Left cardiac atrium (tissue), 4 donors: ENCODE measurements around the gene PYGB. TPM values are rescaled to one million over a fixed set of nuclear protein-coding genes. Genes with fewer than 3 reads are reported as not detected.
"Not testable (repeated sequence)": the region's sequence is repeated elsewhere in the genome, so short reads cannot be mapped to it uniquely, and the experiment has no call there.

Experiments
- ATAC-seq, 2 donors: fragments of 200-7000 bp; cut with Tn5 transposase; one replicate each; pipeline ENCODE4 v1.9.1; 2020; ENCODE audit warnings: mild to moderate bottlenecking in 2 of 2, moderate library complexity in 2 of 2
- DNase-seq: peaks from one replicate; pipeline ENCODE4 v3.0.0-alpha.2; 2020
- intact Hi-C, 2 donors: fragments of 100-400 bp; cut with DNase I; formaldehyde crosslinking; loops; one replicate each; pipeline versions ENCODE4 v1.14.1 to v1.15.1; 2022 to 2023
- total RNA-seq, 2 donors: library from RNA; stranded (reverse); fragmentation: NEBNext Ultra II Directional; extraction: Animal tissue kit (Norgen Biotek cat#: 25700); gene quantifications; one replicate each; pipeline ENCODE4 v1.2.1, GENCODE V29; 2021
- donor health status: DM: no; HTN: yes; CAD: no.
- donor health status: DM: no; HTN: yes; CAD: no; lungs with severe emphysema.
- donor health status: DM: yes; HTN: yes; CAD: no.
- donor health status: Dilated cardiomyopathy.

The PYGB gene
- total RNA-seq, 2 donors from 2014 or later: 103 to 152 TPM

DNA sequence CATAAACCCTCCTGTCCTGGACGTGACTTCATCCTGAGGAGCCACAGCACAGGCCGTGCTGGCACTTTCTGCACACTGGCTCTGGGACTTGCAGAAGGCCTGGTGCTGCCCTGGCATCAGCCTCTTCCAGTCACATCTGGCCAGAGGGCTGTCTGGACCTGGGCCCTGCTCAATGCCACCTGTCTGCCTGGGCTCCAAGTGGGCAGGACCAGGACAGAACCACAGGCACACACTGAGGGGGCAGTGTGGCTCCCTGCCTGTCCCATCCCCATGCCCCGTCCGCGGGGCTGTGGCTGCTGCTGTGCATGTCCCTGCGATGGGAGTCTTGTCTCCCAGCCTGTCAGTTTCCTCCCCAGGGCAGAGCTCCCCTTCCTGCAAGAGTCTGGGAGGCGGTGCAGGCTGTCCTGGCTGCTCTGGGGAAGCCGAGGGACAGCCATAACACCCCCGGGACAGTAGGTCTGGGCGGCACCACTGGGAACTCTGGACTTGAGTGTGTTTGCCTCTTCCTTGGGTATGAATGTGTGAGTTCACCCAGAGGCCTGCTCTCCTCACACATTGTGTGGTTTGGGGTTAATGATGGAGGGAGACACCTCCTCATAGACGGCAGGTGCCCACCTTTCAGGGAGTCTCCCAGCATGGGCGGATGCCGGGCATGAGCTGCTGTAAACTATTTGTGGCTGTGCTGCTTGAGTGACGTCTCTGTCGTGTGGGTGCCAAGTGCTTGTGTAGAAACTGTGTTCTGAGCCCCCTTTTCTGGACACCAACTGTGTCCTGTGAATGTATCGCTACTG lies 22.0 kb upstream of the PYGB start:
- ATAC-seq (no peak), DNase-seq (no peak)
- intact Hi-C loops: no loop called here

DNA sequence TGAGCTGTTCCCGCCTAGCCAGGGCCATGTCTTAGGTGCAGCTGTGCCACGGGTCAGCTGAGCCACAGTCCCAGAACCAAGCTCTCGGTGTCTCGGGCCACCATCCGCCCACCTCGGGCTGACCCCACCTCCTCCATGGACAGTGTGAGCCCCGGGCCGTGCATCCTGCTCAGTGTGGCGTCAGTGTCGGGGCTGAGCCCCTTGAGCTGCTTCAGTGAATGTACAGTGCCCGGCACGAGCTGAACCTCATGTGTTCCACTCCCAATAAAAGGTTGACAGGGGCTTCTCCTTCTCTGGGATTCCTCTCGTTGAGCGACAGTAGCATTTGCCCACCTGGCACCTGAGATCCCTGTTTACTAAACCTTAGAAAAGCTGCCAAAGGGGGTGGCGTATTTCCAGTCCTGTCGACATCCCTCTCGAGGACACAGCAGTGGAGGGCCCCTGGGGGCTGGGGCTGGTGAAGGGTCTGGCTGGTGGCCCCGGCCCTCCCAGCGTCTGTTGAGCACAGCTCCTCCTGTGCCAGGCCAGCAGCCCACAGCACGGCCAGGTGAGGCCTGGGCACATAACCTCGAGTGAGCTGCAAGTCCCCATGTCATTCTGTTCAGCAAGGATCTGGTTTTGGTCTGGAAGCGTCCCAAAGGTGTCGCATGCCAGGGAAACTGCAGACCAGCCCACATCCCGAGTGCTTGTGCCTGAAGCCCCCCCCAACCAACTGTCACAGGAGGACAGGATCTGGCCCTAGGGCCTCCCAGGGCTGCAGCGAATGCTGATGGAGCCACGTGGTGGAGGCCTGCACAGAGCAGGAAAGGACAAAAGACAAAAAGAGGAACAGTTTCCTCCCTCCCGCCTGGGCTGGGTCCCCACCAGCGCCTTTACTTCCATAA lies 21.2 kb upstream of the PYGB start:
- intact Hi-C loops: no loop called here
- ATAC-seq (peak; percentile 56 to 62), DNase-seq (peak; percentile 73)

DNA sequence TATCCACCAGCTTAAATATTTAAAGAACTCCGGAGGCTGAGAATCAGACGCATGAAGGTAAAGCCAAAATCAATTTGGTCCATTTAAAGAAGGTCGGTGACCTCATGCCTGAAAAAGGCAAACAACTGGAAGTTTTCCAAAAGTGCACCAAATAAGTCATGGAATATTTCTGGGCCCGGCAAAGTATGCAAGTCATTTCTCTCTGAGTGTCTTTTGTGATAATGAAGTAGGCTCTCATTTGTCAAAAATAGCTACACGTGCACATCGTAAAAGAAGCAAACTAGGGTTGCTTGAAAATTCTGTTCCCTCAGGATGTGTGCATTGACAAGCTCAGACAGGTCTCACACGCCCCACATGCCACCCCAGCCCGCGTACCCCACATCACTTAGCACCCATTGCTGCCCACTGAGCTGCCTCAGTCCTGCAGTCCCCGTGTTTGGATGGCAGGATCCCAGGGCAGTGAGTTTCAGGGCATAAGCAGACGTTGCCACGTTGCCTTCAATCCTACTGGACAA lies 20.5 kb upstream of the PYGB start:
- intact Hi-C loops: no loop called here
- peak; percentile 39 for DNase-seq
- ATAC-seq: peak; percentile 53 to 62

DNA sequence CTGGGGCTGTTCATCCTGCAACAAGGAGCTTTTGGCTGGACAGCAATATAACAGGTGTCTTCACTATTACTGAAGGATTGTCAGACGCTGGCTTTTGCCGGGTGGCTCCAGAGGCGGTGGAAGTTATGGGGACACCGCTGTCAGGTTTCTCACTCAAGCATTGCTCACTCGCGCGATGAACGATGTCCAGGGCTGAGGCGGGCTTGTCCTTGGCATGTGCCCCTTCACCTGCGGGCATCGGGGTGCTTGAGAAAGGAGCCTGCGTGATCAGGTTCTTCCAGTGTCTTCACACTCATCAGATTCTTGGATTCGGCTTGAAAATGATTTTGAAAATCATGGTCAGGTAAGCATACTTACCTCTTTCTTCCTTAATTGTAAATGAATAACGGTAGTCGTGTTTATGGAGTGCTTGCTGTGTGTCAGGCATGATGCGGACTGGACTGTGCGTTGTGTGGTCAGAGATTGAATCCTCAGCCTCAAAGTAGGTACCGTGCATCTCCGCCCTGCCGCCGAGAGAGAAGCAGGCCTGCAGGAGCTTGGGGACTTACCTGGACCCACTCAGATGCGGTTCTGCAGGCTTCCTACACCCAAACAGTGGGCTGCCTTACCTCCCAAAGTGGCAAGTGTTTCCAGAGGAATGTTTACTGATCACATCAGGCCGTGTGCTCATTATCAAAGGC lies 18.3 kb upstream of the PYGB start:
- ATAC-seq (no peak), DNase-seq (no peak)
- intact Hi-C loops: no loop called here

DNA sequence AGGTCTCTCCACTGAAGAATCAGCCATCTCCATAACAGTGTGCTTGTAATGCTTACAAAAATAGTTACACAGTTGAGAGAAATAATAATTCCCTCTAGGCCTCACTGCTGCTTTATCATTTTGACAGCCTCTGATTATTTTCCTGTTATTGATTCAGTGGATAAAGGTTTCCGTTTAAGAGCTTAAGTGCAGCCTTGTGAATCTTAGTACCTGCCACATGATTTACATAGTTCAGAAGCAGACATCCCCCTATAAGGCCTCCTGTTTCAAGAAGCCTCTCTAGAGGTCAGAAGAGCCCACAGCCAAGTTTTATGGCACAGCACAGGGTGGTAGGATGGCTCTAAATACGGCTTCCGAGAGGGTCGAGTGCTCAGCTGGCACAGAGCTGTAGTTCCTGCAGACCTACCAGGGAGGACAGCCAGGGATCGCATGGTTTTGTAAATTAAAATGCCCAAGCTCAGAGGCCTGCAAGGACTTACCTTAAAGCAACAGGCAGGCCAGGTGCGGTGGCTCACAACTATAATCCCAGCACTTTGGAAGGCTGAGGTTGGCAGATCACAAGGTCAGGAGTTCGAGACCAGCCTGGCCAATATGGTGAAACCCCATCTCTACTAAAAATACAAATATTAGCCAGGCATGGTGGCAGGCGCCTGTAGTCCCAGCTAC lies 17.6 kb upstream of the PYGB start:
- intact Hi-C loops: no loop called here
- no peak for DNase-seq
- peak; percentile 9 to 35 for ATAC-seq

DNA sequence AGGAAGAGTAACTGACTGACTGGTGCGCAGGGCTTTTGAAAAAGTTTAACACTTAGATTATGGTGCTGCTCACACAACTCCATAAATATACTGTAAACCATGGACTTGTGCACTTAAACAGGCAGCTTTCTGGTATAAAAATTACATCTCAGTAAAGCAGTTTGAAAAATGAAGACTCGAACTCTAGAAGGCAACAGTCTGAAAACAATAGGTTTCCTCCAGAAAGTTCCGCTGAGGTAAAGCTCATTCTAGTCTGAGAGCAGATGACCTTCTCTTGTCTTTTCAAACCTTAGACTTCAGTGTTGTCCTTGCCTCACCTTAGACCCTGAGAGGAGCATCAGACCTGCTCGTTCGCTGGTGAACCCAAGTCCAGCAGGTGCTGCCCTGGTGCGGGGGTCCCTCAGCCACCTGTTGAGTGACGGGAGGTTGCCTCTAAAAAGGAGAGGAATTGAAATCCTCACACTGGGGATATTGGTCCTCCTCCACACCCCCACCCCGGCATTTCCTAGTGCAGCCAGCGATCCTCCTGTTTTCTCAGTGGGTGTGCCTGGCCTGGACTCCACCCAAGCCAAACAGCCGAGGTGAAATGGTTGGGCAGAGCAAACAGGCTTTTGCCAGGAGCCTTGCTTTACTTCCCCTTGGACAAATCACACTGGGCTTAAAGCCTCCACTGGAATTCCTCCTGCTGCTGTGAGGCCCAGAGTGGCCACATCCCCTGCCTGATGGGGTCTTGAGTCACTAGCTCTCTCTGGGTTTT lies 14.7 kb upstream of the PYGB start:
- DNase-seq (peak; percentile 87), ATAC-seq (peak; percentile 55 to 61)
- intact Hi-C loops: no loop called here

DNA sequence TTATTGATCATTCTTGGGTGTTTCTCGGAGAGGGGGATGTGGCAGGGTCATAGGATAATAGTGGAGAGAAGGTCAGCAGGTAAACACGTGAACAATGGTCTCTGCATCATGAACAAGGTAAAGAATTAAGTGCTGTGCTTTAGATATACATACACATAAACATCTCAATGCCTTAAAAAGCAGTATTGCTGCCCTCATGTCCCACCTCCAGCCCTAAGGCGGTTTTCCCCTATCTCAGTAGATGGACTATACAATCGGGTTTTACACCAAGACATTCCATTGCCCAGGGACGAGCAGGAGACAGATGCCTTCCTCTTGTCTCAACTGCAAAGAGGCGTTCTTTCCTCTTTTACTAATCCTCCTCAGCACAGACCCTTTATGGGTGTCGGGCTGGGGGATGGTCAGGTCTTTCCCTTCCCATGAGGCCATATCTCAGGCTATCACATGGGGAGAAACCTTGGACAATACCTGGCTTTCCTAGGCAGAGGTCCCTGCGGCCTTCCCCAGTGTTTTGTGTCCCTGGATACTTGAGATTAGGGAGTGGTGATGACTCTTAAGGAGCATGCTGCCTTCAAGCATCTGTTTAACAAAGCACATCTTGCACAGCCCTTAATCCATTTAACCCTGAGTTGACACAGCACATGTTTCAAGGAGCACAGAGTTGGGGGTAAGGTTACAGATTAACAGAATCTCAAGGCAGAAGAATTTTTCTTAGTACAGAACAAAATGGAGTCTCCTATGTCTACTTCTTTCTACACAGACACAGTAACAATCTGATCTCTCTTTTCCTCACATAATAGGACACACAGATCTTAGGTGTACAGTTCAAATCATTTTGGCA lies 13.7 kb upstream of the PYGB start:
- ATAC-seq, DNase-seq, intact Hi-C loops: not testable (repeated sequence)

DNA sequence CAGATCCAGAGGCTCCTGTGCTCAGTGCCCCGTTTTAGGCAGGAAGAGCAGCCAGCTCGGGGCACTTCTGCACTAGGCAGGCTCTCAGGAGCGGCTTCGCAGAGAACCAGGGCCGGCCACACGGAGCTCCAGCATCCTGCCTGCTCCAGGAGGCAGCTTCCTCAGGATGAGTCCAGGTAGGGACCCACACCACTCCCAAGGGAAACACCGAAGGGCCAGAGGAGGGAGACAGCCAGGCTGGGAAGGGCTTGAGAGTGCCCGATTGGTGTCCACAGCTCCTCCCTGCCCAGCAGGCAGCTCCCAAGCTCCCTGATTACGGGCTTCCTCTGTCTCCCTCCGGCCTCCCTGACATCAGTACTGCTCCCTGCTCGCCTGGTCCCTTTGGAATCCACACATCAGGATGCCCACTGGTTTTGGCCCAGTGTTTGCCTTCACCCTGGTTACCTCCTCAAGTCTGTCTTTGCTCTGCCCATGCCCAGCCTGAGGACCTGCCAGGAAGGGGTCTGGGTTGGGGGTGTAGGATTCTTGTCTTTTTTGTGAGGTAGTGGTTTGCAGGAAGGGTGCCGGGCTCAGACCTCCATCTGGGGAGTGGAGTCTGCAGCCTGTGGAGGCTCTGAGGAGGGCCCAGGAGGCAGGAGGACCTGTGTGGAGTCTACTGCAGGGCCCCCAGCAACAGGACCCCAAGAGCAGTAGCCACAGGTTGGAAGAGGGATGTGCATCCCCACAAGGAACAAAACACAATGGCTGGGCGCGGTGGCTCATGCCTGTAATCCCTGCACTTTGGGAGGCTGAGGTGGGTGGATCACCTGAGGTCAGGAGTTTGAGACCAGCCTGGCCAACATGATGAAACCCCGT lies 11.2 kb upstream of the PYGB start:
- ATAC-seq: no peak
- DNase-seq: no peak
- intact Hi-C loops: no loop called here

DNA sequence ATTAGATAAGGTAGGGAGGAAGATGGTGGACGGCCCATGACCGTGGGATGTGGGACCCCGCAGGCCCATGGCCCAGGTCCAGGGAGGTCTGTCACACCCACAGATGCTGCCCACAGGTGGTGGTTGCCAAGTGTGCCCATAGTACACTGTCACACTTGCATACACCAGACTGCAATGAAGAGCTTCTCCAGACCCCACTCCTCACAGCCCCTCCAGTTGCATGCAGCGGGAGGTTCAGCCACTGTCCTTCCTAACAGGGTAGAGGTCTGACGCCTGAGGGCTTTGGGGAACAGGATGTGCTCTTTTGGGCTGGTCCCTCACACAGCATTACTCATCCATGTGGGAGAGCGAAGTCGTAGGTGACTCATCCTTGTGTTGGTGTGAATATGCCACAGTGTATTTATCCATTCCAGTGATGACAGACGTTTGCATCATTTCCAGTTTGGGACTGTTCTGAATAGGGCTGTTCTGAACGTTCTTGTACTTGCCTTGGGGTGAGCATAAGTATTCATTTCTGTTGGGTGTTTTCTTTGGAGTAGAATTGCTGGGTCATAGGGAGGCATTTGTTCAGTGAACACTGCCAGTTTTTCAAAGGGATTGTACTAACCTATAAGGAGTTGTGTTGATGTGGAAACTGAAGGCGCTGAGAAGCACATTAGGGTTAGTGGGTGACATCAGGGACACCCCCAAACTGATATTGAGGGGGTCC lies 10.1 kb upstream of the PYGB start:
- intact Hi-C loops: no loop called here
- peak; percentile 84 for DNase-seq
- ATAC-seq: peak; percentile 83 to 95

DNA sequence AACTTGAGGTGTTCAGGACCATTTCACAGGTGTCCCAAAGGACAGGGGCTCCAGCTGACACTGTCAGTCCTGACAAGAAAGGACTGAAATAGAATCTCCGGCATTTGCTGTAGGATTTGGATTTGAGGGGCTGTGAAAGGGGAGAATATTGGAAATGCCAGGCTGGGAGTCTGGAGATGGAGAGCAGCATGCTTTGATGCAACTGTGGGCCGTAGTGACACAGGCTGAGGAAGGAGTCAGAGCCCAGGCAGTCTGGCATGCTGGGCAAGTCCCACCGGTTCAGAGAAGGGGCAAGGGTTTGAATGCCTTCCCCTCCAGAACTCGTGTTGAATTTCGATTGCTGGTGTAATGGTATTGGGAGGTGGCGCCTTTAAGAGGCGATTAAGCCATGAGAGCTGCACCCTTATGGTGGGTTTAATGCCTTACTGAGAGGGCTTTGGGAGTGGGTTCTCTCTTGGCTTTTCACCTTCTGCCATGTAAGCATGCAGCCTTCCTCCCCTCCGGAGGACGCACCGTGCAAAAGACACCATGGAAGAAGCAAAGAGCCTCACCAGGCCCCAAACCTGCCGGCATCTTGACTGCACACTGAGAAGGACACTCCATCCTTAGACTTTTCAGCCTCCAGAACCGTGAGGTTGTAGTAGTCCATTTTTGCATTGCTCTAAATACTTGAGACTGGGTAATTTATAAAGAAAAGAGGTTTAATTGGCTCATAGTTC lies 9.4 kb upstream of the PYGB start:
- peak in 1 of 2 donors; percentile 4 for ATAC-seq
- DNase-seq: no peak
- intact Hi-C loops: no loop called here

DNA sequence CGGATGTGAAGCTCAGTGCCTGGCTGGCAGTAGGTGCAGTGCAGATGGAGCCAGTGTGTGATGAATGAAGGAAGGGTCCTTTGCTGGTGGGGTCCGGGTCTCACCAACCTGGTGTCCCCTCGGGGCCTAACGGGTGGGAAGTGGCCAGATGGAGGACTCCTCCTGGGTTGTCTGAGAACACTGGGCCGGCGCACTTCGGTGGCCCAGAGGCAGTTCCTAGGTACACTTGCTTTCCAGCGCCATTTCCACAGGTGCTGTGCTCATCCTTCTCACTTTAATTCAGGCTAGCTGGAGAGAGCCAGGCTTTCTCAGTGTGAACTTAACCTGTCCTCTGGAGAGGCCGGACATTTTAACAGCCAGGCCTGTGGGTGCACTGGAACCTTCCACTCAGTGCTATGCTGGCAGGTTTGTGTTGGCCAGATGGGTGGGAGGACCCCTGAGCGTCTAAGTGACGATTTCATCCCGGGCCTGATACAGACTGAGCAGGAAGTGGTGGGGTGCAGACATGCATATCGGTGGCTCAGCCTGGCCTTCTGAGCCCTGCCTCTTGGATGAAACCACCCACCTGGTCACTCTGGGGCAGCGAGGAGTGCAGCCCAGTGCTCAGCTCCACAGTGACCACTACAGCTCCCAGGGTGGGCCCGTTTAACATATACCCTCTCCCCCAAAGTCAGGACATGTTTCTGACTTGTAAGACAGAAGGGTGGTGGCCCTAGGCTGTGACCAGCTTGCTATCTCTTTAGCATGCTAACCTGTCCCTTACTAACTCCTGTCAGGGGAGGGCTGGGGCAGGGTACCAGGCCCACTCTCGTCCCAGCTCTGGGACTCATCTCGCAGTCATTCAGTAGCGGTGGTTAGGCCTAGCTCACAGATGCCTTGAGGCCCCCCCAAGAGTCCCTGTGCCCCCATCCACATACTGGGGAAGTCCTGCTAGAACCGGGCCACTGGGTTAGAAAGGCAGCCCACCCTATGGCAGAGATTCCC lies 8.2 kb upstream of the PYGB start:
- DNase-seq: no peak
- ATAC-seq: no peak
- intact Hi-C loops: no loop called here

DNA sequence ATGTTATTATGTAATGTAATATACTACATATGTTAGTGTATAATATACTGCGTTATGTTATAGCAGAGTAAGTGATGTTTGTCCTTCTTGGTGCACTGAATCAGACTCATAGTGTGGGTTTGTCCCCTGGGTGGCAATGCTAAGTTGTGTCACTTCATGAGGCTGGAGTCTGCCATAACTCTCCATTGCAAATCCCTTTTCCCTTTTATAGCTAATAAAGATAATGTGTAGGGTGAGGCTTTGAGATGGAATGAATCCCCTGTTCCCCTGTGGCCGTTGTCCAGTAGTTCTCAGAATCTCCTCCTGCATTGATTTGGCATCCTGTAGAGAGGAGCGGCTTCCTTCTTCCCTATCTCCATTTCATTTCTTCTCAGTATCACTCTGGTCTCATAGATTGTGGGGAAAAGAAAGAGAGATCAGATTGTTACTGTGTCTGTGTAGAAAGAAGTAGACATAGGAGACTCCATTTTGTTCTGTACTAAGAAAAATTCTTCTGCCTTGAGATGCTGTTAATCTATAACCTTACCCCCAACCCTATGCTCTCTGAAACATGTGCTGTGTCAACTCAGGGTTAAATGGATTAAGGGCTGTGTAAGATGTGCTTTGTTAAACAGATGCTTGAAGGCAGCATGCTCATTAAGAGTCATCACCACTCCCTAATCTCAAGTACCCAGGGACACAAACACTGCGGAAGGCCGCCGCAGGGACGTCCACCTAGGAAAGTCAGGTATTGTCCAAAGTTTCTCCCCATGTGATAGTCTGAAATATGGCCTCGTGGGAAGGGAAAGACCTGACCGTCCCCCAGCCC lies 6.8 kb upstream of the PYGB start:
- intact Hi-C loops, DNase-seq, ATAC-seq: not testable (repeated sequence)

DNA sequence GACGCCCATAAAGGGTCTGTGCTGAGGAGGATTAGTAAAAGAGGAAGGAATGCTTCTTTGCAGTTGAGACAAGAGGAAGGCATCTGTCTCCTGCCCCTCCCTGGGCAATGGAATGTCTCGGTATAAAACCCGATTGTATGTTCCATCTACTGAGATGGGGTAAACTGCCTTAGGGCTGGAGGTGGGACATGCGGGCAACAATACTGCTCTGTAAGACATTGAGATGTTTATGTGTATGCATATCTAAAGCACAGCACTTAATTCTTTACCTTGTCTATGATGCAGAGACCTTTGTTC lies 6.3 kb upstream of the PYGB start:
- intact Hi-C loops, DNase-seq, ATAC-seq: not testable (repeated sequence)

DNA sequence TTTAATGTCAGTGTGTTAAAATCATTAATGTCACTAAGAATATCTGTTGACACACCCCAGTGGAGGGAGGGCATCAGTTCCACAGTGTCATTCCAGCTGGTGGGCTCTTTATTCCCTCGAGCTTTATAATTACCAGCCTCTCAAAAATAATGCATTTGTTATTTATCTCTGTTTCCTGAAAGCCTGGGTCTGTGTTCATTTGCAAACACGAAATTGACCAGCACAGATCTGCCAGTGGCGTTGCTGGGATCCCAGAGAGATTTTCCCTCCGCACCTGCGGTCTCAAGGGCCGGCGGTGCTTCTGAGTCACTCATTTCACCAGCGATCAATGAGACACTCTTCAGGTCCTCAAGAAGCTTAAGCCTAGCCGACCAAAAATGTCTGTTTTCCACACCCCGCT lies 5.7 kb upstream of the PYGB start:
- intact Hi-C loops: no loop called here
- ATAC-seq (no peak), DNase-seq (no peak)
